DMS153 treated with DMSO at 0.1 percent for 48 hours (cell line): ENCODE results near the gene PRSS56.
"Not testable (repeated sequence)": the region's sequence is repeated elsewhere in the genome, so short reads cannot be mapped to it uniquely, and the experiment has no call there.

ENCODE experiments used
- DNase-seq: peaks from one replicate; lab custom pipeline; 2025; ENCODE audit not compliant: unreplicated experiment; lab: John Stamatoyannopoulos, UW

The PRSS56 gene

DNA sequence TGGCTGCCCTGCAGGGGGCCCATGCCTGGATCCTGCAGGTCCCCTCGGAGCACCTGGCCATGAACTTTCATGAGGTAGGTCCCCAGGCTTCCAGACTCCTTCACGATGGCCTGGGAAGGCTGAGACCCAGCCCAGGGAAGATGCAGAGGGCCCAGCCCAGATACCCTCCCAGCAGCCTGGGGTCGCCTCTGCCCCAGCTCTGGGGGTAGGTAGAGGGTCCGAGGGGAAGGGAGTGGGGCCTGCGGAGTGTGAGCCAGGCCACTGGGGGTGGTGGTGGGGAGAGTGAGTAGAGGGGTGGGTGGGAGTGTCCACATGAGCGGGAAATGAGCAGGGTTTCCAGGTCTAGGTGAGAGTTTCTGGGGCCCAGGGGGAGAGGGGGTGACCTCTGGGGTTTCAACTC lies 4.6 kb downstream of the PRSS56 start:
- no peak for DNase-seq

DNA sequence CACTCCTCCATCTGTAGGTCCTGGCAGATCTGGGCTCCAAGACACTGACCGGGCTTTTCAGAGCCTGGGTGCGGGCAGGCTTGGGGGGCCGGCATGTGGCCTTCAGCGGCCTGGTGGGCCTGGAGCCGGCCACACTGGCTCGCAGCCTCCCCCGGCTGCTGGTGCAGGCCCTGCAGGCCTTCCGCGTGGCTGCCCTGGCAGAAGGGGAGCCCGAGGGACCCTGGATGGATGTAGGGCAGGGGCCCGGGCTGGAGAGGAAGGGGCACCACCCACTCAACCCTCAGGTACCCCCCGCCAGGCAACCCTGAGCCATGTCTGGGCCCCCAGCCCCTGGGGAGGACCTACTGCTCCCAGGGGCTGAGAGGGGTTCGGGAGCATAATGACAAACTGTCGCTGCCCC lies 5.0 kb downstream of the PRSS56 start:
- DNase-seq: no peak

DNA sequence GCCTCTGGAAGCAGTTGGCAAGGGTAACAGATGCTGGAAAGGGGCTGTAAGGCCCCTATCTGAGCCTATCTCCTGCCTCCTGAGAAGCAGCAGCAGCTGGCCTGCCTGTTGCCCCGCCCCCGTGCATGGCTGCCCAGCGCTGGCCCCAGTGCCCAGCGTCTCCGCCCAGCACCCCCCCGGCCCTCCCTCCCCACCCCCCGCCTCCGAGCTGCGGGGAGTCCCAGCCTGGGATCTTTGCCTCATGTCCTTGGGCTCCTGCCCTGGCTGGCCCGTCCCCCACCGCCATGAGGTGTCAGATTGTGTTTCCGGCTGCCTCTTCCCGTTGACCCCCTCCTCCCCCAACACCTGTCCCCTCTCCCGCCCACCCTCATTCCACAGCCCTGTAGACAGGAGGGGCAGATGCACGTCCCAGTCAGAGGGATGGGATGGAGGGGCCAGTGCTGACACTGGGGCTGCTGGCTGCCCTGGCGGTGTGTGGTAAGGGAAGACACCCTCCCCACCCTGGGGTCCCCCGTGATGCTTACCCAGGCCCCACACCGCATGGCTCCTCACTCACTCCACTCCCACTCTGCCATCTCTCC lies 5.7 kb downstream of the PRSS56 start, which contains the start of gene CHRND:
Gene CHRND (plus strand): TSS at position 370 of the 581 bp plus-strand sequence. CDS start 56 bp downstream, at position 426.
- DNase-seq: no peak

GRCh38 chr2:232526372-232526941 lies 6.3 kb downstream of the PRSS56 start:
- no peak for DNase-seq

DNA sequence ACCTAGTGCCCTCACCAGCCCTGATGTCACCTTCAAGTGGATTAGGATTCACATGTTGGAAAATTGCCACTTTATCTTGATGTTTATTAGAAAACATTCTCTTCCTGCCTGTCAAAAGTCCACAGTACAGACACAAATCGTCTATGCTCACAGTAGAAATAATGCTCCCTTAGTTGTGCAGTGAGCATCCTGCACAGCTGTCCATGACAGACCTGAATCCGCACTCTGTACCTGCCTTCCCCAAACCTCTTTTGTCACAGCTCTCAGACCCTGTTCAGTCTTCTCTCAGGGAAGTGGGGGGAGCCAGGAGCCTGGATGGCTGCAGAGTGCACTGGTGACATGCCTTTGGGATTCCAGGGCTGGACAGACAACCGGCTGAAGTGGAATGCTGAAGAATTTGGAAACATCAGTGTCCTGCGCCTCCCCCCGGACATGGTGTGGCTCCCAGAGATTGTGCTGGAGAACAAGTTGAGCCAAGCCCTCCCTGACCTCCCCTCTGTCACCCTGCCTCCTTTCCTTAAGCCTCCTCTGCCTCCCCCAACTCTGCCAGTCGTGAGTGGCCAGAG lies 7.8 kb downstream of the PRSS56 start:
- DNase-seq: no peak

DNA sequence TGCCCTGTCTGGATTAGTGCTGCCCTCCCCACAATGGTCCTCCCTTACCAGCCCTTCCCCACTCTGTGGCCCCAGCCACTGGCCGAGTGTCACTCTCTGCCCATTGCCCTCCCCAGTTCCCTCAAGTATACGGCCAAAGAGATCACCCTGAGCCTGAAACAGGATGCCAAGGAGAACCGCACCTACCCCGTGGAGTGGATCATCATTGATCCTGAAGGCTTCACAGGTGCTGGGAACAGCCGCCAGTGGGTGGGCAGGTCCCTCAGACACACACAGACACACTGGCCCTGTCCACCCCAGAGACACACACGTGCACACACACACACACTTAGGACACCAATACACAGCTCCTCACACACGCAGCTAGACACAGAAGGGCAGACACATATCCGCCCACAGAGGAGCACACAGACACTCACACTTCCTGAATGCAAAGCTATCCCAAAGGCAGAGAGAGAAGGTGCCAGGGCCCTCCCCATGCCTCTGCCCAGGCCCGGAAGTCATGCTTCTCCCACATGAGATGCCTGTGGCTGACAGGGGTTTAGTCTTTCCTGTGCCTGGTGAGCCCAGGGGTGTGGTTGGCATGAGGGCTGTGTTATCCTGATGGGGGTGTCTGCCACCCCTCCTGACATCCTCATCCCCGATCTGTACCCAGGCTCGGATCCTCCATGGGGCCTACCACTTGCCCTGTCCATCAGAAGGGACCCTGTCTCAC lies 8.7 kb downstream of the PRSS56 start:
- no peak for DNase-seq

DNA sequence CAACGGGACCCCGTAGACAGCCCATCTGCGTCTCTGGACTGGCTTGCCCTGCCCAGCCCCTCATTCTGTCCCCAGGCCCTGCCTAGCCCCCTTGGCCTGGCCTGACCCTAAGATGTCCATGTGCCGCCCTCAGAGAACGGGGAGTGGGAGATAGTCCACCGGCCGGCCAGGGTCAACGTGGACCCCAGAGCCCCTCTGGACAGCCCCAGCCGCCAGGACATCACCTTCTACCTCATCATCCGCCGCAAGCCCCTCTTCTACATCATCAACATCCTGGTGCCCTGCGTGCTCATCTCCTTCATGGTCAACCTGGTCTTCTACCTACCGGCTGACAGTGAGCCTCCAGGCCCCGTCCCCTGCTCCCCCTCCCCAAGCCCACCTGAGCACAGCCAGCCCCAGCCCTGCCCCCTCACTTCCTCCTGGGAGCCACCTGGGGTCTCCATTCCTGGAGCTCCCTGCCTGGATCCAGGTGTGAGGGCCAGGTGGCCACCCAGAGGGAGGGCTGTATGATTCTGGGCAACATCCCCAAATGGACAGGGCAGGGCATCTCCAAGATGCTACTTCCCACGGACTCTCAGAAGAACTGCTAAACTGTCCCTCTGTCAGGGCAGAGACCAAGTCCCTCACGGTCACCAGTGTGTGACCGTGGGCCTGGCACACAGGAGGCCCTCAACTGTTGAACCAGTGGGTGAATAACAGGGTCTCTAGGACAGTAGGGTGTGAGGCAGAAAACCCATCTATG lies 9.8 kb downstream of the PRSS56 start:
- DNase-seq: no peak

DNA sequence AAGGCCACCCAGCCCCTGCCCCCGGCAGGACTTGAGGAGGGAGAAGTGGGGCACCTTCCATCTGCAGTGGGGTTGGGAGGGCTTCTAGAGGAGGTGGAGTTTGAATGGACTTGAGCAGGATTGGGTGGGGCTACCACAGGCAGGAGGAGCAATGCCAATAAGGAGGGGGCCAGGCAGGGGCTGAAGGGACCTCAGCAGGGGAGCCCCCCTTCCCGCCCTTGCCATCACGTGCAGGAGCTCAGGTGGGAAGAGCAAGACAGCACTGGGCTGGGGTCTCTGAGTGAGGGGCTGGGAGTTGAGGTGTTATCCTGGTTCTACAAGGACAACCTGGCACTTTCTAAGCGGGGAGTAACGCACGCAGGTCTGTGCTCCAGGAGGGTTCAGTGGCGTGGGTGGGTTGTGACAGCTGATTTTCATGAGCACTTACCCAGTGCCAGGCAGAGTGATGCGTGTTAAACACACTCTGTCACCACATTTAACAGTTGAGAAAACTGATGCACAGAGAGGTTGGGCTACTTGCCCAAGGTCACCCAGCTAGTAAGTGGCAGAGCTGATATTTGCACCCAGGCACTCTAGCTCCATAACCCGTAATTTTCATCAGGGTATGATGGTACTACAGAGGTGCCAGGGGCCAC lies 10.6 kb downstream of the PRSS56 start:
- no peak for DNase-seq

DNA sequence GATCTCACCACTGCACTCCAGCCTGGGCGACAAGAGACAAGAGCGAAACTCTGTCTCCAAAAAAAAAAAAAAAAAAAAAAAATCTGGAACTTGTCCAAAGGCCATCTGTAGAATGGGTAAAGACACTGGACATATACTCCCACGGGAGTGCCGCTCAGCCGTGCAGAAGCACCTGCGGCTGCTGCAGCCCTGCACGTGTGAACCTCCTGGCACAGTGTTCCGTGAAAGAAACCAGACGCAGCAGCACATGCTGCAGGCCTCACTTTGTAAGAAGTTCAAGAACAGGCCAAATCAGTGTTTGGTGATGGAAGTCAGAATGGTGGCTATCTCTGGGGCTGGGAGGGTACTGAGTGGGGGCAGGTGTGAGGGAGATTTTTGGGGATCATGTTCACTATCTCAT lies 12.2 kb downstream of the PRSS56 start:
- no peak for DNase-seq

DNA sequence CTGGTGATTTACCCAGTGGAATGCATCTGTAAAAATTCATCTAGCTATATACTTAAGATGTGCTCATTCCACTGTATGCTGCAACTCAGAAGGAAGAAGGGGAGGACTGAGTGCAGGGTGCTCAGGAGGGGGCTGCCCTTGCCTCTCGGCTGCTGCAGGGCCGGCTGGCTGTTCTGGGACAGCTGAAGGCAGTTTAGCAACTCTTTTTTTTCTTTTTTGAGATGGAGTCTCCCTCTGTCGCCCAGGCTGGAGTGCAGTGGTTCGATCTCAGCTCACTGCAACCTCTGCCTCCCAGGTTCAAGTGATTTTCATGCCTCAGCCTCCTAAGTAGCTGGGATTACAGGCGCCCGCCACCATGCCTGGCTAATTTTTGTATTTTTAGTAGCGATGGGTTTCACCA lies 12.6 kb downstream of the PRSS56 start:
- DNase-seq: not testable (repeated sequence)

GRCh38 chr2:232533944-232534710 lies 13.9 kb downstream of the PRSS56 start:
- no peak for DNase-seq

GRCh38 chr2:232534940-232535651 lies 14.9 kb downstream of the PRSS56 start:
- DNase-seq: no peak

DNA sequence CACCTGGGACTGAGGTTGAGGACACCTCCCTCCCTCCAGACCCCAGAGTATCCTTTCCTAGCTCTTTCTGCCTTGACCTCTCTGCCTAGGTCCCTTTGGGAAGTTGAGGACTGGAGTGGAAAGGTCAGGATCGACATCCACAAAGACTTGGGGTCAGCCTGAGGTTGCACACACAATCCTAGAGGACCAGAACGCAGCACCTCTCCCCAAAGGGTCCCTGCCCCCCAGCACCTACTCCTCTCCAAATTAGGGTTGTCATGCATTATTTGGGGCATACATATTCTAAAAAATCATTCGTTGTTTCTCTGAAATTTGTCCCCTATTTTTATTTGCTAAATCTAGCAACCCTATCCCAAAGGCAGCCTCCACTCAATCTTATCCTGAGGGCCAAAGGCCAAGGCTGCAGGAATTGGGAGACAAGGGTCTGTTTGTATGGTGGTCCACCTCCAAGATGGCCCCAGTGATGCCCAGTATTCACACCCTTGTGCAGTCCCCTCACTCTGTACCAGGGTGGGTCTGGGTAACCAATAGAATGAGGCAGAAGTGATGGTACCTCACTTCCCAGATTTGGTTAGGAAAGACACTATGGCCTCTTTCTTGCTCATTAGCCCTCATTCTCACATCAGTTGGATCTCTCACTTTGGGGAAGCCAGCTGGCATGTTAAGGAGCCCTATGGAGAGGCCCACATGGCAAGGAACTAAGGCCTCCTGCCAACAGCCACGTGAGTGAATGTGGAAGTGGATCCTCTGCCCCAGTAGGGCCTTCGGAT lies 15.8 kb downstream of the PRSS56 start:
- no peak for DNase-seq

GRCh38 chr2:232537079-232537478 lies 16.9 kb downstream of the PRSS56 start:
- DNase-seq: no peak

DNA sequence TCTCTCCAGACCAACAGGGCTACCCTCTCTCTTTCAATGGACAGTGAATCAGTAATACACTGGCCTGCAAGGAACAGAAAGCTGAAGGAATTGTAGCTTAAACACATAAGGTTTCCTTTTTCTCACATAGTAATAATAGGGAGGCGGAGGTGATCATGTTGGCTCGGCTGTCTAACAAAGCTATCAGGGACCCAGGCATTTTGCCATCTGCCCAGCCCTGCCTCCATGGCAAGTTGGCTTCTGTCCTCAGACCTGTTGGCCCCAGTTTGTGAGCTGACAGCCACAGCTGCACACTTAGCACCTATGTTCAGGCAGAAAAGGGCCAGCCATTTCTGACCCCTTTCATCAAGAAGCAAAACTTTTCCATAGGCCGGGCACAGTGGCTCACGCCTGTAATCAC lies 17.3 kb downstream of the PRSS56 start:
- no peak for DNase-seq

GRCh38 chr2:232538671-232539070 lies 18.5 kb downstream of the PRSS56 start:
- DNase-seq: no peak

DNA sequence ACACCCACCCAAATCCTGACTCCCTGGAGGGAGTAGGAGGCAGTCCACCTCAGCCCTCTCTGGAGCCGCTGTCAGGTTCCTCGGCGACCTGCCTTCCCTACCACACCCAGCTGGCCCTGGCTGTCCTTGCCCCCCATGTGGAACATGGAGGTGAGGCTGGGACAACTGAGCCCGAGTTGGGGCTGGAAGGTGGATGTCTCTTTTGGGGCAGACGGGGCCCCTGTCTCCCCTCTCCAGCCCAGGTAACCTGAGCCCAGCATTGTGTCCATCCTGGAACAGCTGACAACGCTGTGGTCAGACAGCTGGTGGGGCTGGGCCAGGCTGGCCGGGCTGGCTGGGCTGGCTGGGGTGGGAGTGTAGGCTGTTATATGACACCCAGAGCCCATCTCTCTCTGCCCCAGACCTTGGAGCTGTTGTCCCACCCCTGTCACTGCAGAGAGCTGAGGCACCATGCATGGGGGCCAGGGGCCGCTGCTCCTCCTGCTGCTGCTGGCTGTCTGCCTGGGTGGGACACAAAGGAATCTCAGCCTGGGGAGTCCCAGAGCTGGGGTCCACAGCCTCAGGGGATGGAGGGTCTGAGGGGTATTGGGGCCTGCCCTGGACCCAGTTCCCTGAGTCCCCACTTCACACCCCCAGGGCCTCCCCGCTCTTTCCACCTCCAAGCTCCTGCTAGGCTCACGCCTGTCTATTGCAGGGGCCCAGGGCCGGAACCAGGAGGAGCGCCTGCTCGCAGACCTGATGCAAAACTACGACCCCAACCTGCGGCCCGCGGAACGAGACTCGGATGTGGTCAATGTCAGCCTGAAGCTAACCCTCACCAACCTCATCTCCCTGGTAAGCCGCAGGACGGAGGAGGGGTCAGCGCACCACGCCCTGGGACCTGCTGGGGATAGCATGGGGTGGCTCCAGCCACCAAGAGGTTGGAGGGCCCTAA lies 19.4 kb downstream of the PRSS56 start, which contains the start of gene CHRNG:
Gene CHRNG (plus strand): TSS at position 395 of the 934 bp plus-strand sequence. CDS start 56 bp downstream, at position 451.
- no peak for DNase-seq
